ENCODE results near the gene LRP5.

Gene LRP5

DNA sequence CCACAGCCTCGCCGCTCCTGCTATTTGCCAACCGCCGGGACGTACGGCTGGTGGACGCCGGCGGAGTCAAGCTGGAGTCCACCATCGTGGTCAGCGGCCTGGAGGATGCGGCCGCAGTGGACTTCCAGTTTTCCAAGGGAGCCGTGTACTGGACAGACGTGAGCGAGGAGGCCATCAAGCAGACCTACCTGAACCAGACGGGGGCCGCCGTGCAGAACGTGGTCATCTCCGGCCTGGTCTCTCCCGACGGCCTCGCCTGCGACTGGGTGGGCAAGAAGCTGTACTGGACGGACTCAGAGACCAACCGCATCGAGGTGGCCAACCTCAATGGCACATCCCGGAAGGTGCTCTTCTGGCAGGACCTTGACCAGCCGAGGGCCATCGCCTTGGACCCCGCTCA is 35.5 kb downstream of the LRP5 start:
- no peak for DNase-seq

DNA sequence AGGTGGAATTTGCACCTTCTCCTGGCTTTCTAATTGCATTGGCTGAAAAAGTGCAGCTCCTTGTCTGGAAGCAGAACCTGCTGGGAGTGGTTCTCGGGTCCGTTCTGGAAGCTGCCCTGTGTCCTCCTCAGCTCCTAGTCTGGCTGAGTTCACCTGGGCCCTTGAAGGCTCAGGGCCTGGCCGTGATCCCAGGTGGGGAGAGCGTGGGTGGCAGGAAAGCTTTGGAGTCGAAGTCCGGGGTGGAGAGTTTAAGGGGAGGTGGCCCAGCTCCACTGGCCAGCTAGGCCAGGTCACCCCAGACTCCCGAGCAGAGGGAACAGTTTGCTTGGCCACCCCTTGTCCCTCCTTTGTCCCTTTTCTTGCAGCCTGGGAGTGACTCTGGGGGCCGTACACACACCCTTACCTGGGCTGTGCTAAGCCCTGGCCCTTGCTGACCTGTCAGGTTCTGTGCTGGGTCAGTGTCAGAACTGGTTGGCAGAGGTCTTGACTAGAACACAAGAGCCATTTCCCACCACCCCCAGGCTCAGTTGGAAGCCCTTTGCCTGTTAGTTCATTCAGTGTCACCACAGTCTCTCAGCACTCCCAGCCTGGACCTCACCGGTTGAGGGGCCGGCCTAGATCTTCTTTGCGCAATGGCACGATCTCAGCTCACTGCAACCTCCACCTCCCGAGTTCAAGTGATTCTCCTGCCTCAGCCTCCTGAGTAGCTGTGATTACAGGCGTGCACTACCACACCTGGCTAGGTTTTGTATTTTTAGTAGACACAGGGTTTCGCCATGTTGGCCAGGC is 37.3 kb downstream of the LRP5 start:
- DNase-seq, result no peak

DNA sequence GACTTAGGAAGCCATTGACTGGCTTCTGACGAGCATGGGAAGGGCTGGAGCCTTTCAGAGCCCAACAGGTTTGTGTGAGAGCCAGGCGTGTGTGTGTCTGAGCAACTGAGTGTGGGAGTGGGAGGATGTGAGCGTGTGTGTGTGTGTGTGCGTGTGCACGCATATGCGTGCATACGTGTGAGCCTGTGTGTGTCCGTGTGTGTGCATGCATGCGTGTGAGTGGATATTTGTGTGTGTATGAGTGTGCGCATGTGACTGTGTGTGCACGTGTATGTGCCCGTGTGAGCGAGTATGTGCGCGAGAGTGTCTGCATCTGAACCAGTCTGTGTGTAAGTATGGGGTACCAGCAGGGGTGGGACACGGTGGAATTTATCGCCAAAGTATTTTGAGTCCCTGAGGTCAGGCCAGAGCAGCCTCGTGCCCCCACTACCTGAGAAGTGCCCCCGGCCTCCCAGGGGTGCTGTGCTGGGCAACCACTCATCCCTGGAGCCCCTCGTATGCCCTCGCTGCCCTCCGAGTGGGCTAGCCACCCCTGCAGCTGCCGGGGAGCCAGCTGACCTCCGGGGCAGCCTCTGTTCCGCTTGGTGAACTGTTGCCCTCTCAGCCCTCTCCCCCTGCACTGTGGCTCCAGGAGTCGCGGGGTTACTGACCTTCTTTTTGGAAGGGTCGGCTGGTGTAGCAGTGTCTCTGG is 38.5 kb downstream of the LRP5 start:
- no peak for DNase-seq

DNA sequence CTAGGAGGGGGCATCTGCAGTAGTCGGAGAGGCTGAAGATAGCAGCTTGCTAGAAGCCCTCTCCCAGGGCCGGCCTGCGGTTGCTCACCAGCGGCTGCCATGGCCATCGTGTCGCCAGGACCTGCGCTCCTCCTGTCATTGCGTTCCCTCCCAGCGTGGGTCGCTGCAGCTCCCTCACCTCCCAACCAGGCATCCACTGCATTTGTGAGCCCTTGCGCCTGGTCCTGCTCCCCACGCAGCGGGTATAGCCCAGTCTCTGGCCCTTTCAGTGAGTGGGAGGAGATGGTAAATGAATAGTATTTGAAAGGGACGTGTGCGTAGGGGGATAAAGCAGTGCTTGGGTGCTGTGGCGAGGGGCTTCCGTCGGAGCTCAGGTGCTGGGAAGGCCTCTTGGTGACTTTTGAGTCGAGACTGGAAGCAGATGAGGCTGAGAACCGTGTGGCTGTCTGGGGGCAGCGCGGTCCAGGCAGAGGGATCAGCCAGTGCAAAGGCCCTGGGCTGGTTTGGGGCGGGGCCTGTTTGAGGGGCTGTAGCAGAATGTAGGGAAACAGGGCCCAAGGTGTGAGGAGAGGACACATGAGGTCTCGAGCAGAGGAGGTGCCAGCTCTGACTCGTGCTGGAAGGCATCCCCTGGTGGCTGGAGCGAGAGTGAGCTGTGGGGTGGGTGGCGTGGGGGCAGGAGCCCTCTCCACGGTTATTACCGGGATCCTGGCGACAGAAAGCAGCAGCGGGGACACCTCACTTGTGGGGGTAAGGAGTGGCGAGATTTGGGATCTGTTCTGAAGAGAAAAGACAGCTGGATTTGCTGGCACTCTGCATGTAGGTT is 39.3 kb downstream of the LRP5 start:
- no peak for DNase-seq

DNA sequence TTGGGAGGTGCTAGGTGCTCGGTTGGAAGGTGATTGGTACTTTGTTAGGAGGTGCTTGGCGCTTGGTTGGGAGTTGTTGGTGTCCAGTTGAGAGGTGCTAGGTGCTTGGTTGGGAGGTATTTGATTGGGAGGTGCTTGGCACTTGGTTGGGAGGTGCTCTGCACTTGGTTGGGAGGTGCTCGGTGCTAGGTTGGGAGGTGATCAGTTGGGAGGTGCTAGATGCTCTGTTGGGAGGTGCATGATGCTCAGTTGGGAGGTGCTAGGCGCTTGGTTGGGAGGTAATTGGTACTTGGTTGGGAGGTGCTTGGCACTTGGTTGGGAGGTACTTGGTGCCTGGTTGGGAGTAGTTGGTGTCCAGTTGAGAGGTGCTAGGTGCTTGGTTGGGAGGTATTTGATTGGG is 40.2 kb downstream of the LRP5 start:
- no peak for DNase-seq

DNA sequence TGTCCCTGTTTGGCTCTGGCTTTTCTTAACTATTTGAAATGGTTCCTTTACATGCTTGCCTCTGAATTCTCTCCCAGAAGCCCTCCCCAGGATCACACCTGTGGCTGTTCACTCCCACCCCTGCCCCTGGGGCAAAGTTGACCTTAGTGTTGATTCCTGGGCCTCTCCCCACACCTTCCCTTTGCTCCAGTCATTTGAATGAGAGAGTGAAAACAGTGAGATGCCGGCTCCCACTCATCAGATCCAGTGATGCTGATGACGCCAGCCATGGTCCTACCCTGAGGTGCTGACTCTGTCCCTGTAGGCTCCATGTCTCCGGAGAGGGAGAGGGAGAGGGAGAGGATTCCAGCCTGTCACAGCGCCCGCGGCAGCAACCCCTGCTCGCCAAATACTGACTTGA is 40.7 kb downstream of the LRP5 start:
- no peak for DNase-seq

DNA sequence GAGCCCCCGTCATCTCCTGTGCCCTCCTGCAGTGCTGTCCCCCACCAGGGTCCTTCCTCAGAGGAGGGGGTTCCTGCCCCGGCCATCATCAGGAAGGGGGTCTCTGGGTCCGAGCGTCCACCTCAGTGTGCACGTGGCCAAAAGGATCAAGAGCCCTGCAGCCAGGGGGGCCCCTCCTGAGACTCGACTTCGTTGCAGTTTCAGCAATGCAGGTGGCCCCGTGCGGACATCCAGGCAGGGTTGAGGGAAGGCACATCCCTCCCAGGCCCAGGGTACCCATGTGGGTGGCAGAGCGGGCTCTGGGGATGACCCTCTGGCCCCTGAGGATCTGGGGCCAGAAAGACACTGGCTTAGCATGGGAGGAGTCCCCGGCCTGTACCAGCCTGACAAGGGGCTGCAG is 41.3 kb downstream of the LRP5 start:
- no peak for DNase-seq

GRCh38 chr11:68354148-68354872 is 41.9 kb downstream of the LRP5 start:
- DNase-seq, result peak; percentile 87

DNA sequence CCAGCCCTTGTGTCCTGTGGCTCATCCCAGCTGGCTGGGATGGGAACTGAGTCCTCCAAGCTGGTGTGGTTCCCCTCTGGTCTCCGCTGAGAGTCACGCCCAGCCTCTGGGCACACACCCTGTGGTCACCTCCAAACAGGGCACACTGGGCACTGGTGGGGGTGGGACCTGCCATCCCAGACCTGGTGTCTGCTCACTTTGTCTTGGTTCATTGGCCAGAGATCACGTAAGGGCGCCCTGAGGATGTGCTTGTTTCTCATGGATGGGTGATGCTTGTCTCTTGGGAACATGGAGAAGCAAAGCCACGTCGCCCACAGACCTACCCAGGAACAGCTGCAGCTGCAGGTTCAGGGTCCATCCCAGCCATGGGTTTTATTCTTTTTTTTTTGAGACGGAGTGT is 43.1 kb downstream of the LRP5 start:
- DNase-seq, result no peak

- DNase-seq, result no peak
Observed at GRCh38 chr11:68357568-68357967, 45.2 kb downstream of the LRP5 start.

- no peak for DNase-seq
Observed at GRCh38 chr11:68358416-68358815, 46.0 kb downstream of the LRP5 start.

DNA sequence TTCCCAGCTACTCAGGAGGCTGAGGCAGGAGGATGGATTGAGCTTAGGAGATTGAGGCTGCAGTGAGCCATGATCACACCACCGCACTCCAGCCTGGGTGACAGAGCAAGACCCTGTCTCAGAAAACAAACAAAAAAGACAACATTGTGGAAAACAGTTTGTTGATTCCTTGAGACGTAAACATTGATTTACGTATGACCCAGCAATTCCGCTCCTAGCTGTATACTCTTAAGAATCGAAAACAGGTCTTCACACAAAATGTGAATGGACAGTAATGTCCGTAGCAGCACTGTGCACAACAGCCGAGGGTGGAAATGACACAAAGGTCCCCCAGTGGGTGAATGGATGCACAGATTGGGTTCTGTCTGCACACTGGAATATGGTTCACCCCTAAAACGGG is 49.3 kb downstream of the LRP5 start:
- DNase-seq, result no peak

- no peak for DNase-seq
Observed at GRCh38 chr11:68362801-68363379, 50.5 kb downstream of the LRP5 start.

DNA sequence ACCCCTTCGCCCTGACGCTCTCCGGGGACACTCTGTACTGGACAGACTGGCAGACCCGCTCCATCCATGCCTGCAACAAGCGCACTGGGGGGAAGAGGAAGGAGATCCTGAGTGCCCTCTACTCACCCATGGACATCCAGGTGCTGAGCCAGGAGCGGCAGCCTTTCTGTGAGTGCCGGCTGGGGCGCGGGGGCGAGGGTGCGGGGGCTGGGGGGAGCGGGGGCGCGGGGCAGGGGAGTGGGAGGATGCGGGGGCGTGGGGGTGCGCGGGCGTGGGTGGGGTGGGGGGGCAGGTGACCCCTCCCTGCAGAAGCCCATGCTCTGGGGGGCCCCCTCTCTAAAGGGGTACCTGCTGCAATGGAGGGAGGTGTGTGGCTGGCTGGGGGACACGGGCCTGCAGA is 51.4 kb downstream of the LRP5 start:
- DNase-seq, result no peak

GRCh38 chr11:68364581-68364980 is 52.2 kb downstream of the LRP5 start:
- no peak for DNase-seq

DNA sequence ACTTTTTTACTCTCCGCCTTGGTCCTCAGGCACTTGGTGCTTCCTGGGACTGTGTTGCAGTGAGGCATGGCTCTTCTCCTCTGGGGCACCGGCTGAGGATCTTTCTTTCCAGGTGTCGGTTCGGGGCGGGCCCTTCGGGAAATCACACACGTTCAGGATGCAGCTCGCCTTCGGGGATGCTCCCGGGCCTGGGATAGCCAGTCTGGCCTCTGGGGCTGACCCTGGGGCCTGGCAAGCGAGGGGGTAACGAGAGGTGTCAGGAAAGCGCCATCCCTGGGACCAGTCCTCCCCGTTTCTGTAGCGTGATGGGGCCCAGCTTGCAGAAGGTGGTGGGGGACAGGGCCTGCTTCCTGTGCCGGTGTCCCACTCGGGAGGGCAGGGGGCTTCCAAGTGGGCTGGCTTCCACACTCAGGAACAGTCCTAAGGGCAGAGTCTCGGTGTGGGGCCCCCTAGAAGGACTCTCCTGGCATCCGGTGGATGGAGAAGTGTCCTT is 53.6 kb downstream of the LRP5 start:
- DNase-seq, result no peak

DNA sequence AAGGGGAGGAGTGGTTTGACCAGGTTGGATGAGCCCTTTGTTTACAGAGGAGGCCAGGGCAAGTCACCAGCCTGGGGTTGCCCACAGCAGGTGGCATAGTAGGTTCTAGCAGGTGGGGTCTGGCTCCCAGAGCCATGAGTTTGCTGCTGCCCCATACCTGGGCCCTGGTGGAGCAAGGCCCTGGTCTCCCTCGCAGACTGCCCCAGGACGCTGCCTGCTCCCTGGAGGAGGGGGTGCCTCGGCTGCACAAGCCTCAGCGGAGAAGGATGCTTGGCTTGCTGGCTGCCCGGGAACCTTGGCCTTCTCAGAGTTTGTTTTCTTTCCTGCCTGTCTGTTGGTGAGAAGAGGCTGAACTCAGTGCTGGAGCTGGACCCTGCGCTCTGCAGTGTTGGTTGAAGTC is 54.9 kb downstream of the LRP5 start:
- no peak for DNase-seq

GRCh38 chr11:68369756-68370155 is 57.4 kb downstream of the LRP5 start:
- no peak for DNase-seq

DNA sequence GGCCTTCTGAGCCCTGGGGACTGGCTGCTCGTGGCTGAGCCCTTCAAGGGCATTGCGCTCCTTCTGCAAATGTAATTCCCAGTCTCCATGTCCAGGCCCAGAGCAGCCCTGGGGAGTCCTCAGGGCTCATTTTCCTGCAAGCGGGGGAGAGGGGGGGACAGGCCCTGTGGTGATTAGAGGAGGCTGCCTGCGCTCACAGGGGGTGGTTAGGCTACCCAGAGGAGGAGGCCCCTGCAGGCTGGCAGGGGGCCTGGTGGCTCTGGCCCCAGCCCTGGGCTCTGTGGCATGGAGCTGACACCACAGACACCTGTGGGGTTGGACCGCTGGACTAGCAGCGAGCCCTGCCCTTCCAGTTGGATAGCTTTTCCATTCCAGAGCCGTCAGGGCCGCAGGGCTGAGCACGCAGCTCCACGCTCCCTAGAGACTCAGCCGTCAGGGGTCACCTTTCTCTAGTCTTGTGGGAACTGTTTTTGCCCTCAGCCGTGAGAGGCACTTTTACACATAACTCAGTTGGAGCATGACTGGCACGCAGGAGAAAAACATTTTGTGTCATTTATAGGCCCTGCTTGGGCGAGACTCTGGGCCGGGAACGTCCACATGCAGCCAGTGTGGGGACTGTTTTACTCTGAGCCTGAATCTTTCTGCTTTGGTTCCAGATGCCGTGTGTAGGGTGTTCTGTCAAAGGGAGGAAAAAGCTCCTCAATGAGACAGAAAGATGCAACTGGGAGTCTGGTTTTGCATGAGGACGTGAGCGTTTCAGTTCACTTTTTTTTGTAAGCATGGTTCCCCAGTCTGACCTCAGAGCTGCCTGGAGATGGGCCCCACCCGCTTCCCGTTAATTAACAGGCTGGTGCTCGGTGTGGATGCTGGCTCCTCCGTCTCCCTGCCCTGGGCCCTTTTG is 58.1 kb downstream of the LRP5 start:
- peak; percentile 59 for DNase-seq

GRCh38 chr11:68371171-68372041 is 59.0 kb downstream of the LRP5 start:
- no peak for DNase-seq

Measured in islet precursor cell (in vitro differentiated cells).